Kidney tubule cell (primary cell): ENCODE measurements around the gene APMAP.
"Not testable (repeated sequence)": the region's sequence is repeated elsewhere in the genome, so short reads cannot be mapped to it uniquely, and the experiment has no call there.

Source experiments
- DNase-seq: peaks from one replicate; pipeline ENCODE4 v3.0.0-alpha.2; 2018; ENCODE audit warnings: low spot score

Gene APMAP

DNA sequence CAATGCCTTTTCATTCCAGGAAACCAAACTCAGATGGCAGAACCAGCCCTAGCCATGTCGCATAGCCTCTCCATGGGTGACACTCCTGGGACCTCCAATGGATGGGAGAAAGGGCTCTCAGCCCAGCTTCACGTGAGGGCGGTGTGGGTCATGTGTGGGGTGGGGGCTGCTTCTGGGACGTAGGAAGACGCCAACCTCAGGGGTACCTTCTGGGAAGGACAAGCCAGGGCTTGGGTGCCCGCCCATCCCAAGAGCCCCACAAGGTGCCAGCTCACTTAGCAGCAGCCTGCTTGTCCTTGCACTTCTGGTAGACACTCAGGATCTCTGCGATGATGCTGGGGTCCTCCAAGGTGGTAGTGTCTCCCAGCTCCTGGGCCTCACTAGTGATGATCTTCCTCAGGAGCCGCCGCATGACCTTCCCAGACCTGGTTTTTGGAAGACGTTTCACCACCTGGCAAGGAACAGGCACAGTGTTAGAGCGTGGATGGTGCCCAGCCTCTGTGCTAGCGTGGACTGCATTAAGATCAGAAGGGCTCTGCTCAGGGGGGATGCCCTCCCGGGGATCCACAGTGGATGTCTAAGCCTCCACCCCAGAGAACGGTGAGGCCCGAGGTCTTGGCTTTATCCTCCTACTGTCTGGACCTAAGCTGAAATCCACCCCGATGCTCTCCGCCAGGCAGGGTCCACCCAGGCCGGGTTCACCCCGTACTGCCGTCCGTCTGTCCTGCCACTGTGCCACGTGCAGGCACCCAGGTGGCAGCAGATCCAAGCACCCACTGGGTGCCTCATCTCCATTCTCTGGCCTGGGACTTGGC lies 15.1 kb upstream of the APMAP start:
- DNase-seq, result no peak

DNA sequence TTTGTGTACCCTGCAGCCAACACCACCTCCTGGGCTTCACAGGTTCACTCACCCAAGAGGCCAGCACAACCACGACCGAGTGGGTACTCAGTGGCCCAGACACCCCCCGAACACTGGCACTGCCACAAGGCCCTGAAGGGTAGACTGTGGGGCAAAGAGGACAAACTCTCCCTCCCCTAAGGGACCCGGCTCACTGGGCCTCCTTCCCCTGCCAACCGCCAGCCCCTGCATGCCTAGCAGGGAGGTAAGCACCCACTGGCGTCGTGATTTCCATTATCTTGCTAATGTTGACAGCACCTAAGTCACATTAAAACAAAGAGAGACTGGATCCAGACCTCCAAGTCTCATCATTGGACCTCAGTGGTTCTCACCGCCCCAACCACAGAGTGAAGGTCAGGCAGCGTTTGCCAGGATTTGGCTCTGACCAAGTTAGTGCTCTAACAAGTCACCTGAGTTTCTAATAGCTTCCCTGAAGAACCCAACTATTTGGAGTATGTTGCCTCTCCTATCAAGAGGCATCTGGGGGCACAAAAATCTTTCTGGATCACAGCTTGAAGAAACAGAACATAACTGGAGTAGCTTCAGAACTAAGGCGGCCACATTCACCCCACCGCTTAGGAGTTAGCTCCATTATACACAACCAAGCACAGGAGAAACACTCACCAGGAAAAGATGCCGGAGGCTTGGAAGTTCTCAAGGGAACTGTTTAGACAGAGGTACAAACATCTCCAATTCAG lies 14.0 kb upstream of the APMAP start:
- no peak for DNase-seq

DNA sequence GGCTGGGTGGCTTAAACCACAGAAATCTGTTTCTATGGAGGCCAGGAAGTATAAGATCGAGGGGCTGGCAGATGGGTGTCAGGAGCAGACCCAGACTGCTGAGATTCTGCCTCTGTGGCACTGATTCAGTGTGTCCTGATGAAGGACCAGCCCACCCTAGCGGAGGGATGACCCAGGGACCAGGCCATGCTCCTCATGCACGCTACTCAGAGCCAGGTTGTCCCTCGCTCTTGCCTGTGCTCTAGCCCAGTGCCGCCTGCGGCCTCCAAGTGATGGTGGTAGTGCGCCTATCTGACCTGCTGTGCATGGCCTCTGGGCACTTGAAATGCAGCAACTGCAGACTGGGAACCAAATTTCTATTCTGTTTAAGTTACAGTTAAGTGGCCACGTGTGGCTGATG lies 13.1 kb upstream of the APMAP start:
- no peak for DNase-seq

DNA sequence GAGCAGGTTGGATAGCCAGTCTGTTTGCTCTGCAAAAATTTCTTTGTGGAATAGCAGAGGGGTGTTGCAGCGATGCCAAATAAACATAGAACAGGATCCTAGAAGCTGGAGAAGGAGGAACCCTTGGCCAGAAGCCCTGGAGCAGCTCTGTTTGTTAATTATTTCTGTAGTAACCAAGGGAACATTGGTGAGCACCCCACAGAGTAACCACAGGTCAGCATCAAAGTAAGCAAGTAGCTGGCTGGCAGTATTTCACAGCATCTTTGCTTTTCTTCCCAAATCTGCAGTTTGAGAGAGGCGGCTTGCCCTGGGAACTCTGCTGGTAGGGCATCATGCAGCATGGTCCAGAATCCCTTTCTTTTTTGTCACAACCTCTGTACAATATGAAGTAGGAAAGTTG lies 12.7 kb upstream of the APMAP start:
- DNase-seq, result peak; percentile 60

DNA sequence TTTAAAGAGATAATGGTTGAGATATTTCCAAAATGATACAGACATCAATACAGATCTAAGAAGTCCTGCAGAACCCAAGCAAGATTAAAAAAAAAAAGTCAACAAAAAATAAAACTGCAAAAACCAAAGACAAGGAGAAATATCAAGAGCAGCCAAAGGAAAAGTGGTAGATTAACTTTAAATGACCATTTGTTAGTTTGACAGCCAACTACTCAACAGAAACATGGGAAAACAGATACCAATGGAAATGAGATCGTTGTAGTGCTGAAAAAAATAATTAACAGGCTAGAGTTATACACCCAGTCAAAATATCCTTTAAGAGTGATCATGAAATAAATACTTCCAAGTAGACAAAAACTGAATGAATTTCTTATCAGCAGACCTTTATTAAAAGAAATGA lies 10.5 kb upstream of the APMAP start:
- DNase-seq, result no peak

DNA sequence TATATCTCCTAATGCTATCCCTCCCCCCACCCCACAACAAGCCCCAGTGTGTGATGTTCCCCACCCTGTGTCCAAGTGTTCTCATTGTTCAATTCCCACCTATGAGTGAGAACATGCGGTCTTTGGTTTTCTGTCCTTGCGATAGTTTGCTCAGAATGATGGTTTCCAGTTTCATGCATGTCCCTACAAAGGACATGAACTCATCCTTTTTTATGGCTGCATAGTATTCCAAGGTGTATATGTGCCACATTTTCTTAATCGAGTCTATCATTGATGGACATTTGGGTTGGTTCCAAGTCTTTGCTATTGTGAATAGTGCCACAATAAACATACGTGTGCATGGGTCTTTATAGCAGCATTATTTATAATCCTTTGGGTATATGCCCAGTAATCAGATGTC lies 8.8 kb upstream of the APMAP start:
- not testable (repeated sequence) for DNase-seq

DNA sequence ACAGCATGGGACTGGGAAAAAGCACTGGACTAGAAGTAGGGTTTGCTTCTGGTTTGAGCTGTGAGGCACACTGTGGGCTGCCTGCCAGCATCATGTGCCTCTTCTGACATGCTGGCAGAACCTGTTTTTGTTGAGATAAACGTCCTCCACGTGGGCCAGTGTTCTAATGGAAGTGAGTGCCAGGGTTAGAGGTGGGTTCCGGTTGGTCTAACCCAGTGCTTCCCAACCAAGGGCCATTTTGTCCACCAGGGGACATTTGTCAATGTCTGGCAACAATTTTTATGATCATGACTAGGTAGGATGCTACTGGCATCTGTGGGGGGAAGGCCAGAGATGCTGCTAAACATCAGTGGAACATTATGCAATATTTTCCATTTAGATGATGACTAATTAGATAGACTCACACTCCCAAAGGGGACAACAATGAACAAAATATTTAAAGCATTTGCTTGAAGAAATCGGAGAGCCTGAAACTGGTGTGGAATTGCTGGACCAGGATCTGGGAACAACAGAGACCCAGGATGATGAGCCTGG lies 7.8 kb upstream of the APMAP start:
- DNase-seq, result peak; percentile 59

DNA sequence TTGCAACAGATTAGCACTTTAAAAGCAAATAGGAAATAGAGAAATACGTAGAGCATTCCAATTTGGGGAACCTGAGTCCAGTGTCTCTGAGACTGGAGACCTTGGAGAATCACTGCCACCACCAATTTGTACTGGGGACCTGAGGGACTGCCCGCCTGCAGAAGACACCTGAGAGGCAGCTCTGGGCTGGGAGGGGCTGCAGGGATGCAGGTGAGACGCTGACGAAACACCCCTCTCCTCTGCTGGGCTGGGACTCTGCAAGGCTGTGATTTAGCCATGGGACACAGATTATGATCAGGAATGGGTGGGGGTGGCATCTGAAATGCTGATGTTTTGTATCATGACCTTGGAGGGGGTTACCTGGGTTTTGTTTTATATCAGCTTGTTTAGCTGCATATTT lies 7.0 kb upstream of the APMAP start:
- no peak for DNase-seq

DNA sequence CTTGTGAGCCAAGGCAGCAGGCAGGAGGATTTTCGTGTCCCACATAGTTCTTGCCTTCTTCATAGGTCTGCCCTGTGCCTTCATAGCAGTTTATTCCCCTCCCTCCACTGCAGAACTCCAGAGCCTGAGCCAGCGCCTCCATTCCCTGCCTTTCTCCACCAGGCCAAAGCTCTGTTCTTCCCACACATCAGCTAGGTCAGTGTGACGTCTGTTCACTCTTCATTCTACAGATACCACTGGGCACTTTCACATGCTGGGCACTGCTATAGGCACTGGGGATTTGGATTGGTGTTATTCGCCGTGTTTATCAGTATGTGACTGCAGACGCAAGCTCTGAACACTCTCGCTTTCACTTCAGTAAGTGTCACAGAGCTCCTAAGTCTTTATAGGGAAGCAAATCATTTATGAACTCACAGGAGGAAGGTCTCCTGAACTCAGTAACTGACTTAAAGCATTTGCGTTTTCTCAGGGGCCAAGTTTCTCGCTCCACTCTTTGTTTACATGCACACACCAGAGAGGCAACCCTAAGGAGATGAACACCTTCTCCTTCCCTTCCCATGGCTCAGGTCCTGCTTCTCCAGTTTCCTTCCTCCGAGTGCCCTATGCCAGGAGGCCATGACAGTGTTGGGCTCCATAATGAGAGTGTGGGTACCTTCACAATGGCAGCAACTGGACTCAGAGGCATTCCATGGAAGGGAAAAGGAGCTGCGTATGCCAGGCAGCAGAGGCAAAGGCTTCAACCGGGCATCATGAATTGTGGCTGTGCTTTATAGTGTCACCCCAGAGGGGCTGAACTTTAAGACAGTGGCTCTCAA lies 6.3 kb upstream of the APMAP start:
- no peak for DNase-seq

DNA sequence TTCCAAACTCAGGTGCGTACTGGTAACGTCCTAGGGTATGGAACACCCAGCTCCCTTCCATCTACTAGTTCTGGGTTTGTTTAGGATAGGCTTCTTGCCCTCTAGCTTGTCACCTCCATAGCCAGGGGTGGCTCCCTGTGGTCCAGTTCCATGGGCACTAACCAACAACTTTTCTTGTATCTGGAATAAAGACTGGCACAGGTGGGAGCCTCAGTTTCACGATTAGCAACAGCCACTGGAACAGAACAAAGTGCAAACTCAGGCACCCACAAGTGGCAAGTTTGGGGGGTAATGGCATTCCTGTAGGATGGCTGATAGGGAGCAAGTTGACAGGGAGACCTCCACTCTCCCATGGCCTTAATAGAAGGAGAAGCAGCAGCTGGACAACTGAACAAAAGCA lies 5.6 kb upstream of the APMAP start:
- no peak for DNase-seq

DNA sequence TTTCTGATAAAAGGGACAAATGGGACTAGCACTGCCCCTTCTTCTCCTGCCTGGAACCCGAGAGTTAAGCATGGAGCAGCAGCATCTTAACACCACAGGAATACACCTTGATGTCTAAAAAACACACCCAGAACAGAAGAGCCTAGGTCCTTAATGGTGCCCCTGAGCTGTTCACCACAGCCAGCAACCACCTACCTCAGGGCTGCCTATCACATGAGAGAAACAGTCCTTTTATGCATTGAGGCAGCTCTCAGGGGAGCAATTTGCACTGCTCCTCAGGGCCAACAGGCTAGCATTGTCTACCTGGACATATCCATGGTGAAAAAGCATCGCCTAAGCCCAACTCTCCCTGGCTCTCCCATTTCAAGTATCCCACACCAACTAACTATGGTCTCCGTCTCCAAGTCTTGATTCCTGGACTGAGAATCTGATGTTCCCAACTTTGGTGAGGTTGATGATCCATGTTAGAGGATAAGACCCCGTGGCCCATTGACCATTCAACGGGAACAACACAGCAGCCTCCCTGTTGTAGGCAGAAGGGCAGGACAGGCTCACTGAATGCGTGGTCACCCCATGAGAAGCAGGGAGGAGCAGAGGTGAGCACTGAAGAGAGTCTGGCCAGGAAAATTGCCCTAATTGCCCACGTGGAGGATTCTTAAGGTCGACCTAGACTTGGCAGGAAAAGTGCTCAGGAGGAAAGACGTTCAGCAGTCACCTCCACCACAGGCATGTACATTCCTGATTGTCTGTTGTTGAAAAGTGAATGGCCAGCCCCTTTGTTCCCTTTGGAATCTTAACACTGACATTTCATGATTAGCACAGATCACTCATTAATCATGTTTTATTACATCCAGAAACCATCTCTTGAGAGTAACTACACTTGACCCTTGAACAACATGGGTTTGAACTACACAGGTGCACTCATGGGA lies 4.2 kb upstream of the APMAP start:
- DNase-seq, result no peak

DNA sequence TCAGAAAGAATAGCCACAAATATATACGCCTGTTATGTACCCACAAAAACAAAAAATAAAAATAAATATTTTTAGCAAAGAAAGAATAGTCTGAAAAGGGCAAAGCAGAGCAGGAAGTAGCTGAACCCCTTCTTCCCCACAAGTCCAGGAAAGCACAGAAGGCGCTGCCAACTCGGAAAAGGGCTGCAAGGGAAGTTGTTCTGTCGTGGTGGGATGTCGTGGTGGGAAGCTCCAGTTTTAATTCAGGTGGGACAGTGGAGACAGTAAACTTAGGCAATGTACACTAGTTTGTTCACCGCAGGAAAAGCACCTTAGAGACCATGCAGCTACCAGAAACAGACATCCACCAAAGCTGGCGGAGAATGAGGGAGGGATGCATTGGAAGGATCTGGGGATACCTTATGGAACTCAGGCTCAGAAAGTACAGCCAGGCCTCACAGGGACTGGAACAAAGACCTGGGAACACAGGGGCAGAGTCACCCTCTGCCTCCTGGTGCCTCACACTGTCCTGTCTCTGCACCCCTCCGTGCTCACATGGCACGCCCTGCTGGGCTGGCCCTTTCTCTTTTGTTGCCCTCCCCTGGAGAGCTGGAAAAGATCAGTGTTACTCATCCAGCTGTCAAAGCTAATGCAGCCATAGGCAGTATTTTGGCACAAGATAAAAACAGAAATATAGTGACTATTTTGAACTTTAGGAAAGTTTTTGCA lies 3.3 kb upstream of the APMAP start:
- no peak for DNase-seq

DNA sequence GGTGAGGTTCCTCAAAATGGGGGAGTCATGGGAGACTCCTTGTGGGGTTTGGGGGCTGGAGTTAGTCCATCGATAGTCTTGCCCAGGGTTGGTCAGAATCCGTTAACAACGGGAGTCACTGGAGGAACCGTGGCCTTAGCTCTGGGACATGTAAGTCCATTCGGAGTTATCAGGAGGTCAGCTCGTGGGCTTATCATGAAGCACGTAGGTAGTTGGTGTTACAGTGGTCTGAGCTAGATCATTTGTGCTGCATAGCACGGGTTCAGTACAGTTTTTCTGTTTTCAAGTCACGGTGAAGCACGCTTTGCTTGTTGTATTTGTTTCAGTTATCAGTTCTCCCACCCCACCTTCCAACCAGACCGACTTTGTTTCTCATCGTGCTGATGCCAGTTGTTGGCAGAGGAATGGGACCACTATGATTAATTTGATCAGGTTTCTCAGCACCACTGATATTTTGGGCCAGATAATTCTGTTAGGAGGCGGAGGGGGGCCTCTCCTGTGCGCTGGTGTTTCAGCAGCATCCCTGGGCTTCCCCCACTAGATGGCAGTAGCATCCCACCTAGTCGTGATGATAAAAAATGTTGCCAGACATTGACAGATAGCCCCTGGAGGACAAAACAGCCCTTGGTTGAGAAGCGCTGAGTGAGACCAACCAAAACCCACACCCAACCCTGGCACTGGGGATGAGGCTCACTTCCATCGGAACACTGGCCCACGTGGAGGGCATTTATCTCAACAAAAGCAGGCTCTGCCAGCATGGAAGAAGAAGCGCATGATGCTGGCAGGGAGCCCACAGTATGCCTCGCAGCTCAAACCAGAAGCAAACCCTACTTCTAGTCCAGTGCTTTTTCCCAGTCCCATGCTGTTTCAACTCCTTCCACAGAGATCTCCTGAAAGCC lies 2.2 kb upstream of the APMAP start:
- peak; percentile 73 for DNase-seq

DNA sequence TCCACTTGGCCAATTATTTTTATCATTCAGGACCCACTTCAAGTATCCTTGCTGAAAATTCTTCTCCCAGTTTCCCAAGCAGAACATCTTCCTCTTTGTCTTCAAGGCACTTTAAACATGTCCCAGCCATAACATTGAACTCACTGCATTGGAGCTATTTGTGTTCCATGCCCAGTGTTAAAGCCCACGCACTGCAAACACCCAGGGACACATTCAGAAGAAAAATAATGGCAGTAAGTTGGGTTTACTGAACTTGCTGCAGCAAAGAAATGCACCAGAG lies 1.6 kb upstream of the APMAP start:
- DNase-seq, result no peak

DNA sequence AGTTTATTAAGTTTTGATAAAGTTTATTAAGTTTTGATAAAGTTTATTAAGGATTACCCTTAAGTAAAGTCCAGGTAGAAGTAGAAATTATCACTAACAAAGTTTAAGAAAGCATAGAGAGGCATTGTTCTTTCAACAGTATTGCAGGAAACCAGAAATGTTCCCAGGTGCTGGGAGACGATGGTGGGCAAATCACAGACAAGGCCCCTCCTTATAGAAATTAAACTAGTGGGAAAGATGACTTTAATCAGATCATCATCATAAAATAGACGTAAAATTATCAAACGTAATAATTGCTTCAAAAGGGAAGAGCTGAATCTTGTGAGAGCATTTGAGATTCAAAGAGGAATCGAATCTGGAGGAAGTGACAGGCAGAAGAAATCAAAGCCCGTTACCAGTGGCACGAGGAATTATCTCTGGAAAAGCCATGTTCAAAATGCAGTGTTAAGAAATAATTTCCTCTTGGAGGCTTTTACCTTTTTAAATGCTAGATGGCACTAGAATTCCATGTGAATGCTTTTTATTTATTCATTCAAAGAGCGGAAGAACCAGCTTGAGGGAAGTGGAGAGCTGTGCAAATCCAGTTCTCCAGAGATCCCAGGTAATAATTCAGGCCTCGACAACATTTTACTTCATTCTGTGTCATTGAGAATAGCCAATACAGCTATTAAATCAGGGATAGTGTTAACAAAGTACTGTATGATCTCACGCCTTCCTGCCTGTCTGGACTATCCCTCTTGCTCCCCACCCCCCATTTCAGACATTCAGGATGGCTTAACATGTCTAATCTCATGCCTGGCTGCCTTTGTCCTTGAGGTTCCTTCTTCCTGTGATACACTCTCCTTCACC lies 1.0 kb upstream of the APMAP start:
- DNase-seq, result peak; percentile 65

DNA sequence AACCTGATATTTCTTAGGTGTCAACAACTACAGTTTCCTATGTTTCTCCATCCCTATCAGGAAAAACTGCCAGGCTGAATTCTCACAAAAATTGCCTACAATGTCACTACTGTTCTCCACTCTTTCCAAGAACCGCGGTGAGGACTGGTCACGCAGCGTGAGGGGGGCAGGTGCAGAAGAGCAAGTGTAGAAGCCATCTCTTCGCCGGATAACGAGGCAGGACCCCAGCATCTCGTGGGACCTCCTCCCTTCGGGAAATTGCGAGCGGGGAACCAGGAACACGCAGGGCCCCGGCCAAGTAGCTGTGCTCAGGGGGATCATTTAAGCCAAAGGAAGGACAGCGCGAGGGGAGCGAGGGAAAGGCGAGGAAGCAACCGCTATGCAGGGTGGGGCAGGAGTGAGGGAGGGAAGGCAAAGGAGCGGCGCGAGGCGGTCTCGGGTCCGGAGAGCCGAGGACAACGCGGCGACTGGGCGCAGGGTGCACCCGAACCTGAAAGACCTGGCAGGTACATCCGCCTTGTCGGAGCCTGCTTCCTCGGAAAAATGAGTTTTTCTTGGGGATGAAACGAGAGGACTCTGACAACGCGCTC lies 559 bp downstream of the APMAP start:
- no peak for DNase-seq

DNA sequence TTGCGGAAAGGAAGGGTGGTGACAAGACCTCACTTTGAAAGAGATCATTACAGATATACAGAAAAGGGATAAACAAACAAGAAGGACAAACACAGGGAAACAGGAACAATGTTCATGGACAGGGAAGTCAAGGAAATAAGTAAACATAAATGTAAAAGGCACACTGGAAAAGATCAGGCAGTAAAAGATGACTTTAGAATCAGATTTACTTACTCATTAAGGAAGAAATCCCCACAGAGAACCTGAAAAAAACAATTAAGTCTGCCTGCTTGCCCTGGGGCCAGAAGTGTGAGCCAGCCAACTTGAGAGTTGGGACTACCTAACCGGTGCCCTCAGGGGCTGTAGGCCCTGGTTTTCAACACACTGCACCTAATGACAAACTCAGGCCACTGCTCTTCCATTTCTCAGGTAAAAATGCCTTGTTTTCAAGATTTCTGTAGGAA lies 1.7 kb downstream of the APMAP start:
- peak; percentile 16 for DNase-seq

DNA sequence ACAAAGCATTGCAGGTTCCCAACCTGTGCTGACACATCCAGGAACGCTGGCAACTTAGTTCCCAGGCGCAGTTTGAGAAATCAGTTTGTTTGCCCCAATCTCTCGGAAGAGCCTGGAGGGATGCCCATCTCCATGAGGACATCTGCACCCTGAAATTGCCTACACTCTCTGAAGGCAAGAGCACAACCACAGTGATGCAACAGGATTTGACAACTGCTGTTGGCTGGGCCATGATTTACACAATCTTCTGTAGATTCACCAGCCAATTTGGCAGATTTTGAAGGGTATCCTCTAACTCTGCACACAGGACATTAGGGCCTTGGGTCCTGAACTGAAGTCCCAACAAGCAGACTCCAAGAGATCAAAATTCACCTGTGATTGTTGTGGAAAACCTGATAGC lies 3.4 kb downstream of the APMAP start:
- DNase-seq, result no peak
